Neural progenitor cell (in vitro differentiated cells): ENCODE results near the gene CLEC10A.

Experiments used
- CTCF ChIP-seq: fragments of 200-600 bp; sonication (generic); IDR thresholded peaks from 2 replicates; pipeline ENCODE4 v1.5.1; 2017; ENCODE audit warnings: antibody characterized with exemption, mild to moderate bottlenecking
- EZH2 ChIP-seq: fragments of 200-600 bp; sonication (generic); IDR thresholded peaks from 2 replicates; pipeline ENCODE4 v1.6.1; 2017; ENCODE audit warnings: antibody characterized with exemption, mild to moderate bottlenecking, moderate library complexity
- EZH2phosphoT487 ChIP-seq: fragments of 200-600 bp; sonication (generic); IDR thresholded peaks from 2 replicates; pipeline ENCODE4 v1.6.1; 2017; ENCODE audit warnings: antibody characterized with exemption

GRCh38 chr17:7043497-7044198, 36.4 kb downstream of the CLEC10A start, which contains the start of gene SLC16A11:
- TF ChIP-seq EZH2: peak; percentile 30
- TF ChIP-seq CTCF: no peak
- TF ChIP-seq EZH2phosphoT487: peak; percentile 68
